Heart left ventricle (tissue), 16 donors: Measurements from ENCODE around the gene SIAH2. TPM values are rescaled to one million over a fixed set of nuclear protein-coding genes. Genes with fewer than 3 reads are reported as not detected.

Source experiments
- ATAC-seq, 4 donors: fragments of 200-7000 bp; cut with Tn5 transposase; one replicate each; pipeline ENCODE4 v1.9.1; 2020 to 2022; ENCODE audit warnings: moderate library complexity in 4 of 4, mild to moderate bottlenecking in 3 of 4, moderate number of reproducible peaks in 1 of 4
- DNase-seq, 5 donors: peaks; one replicate each; pipeline ENCODE4 v3.0.0-alpha.2; 2020
- H3K27ac ChIP-seq, 12 donors: fragments of 200-600 bp; sonication (generic) in 4 of 12; one replicate each; pipeline versions ENCODE4 v1.5.0 to v1.8.0; 2016 to 2022; ENCODE audit warnings: mild to moderate bottlenecking in 2 of 12
- H3K27me3 ChIP-seq, 9 donors: fragments of 200-600 bp; sonication (generic) in 2 of 9; one replicate each; pipeline versions ENCODE4 v1.5.1 to v1.8.0; 2016 to 2022; ENCODE audit warnings: mild to moderate bottlenecking in 3 of 9
- H3K36me3 ChIP-seq, 9 donors: fragments of 200-600 bp; sonication (generic) in 2 of 9; one replicate each; pipeline versions ENCODE4 v1.5.0 to v1.8.0; 2018 to 2022; ENCODE audit warnings: mild to moderate bottlenecking in 2 of 9
- H3K4me1 ChIP-seq, 12 donors: fragments of 200-600 bp; sonication (generic) in 4 of 12; one replicate each; pipeline versions ENCODE4 v1.5.0 to v1.8.0; 2016 to 2022; ENCODE audit warnings: mild to moderate bottlenecking in 3 of 12
- H3K4me3 ChIP-seq, 12 donors: fragments of 200-600 bp; sonication (generic) in 4 of 12; one replicate each; pipeline versions ENCODE4 v1.5.0 to v1.8.0; 2017 to 2022; ENCODE audit warnings: mild to moderate bottlenecking in 9 of 12, moderate library complexity in 4 of 12
- H3K9me3 ChIP-seq, 12 donors: fragments of 200-600 bp; sonication (generic) in 4 of 12; one replicate each; pipeline versions ENCODE4 v1.5.0 to v1.8.0; 2016 to 2022; ENCODE audit warnings: mild to moderate bottlenecking in 1 of 12
- CTCF ChIP-seq, 12 donors: fragments of 200-600 bp; sonication (generic) in 4 of 12; IDR thresholded peaks; one replicate each; pipeline versions ENCODE4 v1.5.0 to v1.8.0; 2018 to 2022; ENCODE audit warnings: antibody characterized with exemption in 12 of 12, mild to moderate bottlenecking in 5 of 12
- POLR2A ChIP-seq, 2 donors: fragments of 450-650 bp; IDR thresholded peaks; one replicate each; pipeline ENCODE4 v1.6.1; 2017; ENCODE audit warnings: antibody characterized with exemption in 2 of 2, mild to moderate bottlenecking in 2 of 2, moderate library complexity in 2 of 2
- WGBS, 4 donors: extraction: QIAGEN DNeasy Blood & Tissue Kit in 2 of 4; methylation state at CpG; one replicate each; pipeline versions ENCODE4 v1.1.5 to v1.1.7; 2013 to 2018; 5-methylcytosine and 5-hydroxymethylcytosine counted together
- intact Hi-C, 10 donors: fragments of 100-400 bp; cut with DNase I; formaldehyde crosslinking; loops; one replicate each; pipeline versions ENCODE4 v1.11.1 to v1.14.2; 2022
- polyA plus RNA-seq, 2 donors: library from polyadenylated mRNA; stranded (reverse); fragments of 200-250 nt; gene quantifications; one replicate each; pipeline ENCODE4 v1.2.3, GENCODE V29; 2013
- total RNA-seq, 9 donors: library from RNA; depleted of rRNA in 2 of 9; stranded (reverse); fragments of >200 nt in 2 of 9; fragmentation: NEBNext Ultra II Directional in 3 of 9; extraction: Animal tissue kit (Norgen Biotek cat#: 25700) in 3 of 9; gene quantifications; one replicate each; pipeline versions ENCODE4 v1.1.0 to v1.2.4, GENCODE V29; 2016 to 2023
- donor health status: ischemic (EF 13 %, LVEDD 7.1; RV severe dilation, severe dysfunction).
- donor health status: healthy with polysubstance abuse.
- donor health status: DM: no; HTN: yes; CAD: no.
- donor health status: DM: no; HTN: no; CAD: no.
- donor health status: ischemic (EF 25% LVEDD 6.9; RV normal size, moderate dysfunction).
- donor health status: ischemic (EF 25% LVEDD 5.7; RV mildly dilated, moderate dysfunction).
- donor health status: healthy.
- donor health status: DM: yes; HTN: yes; CAD: no.
- donor health status: ischemic (EF 35%, LVEDD 5.7; RV mildly dilated, moderate dysfunction).
- donor health status: nonischemic (EF 11% LVEDD 7.7; RV severe dilation, severe dysfunction).
- donor health status: DM: yes; HTN: yes; CAD: no.
- donor health status: PGD.
- donor health status: ischemic (EF 29% LVEDD 5.4; RV normal size, mild dysfunction).
- donor health status: nonischemic (EF 23%, LVEDD 6.1; RV moderate dilation, normal function).

The SIAH2 gene
- total and polyA plus RNA-seq, 11 donors, result 7.1 to 38.7 (median 23.4) TPM

- H3K9me3 ChIP-seq, result no peaks in the 10 kb centered on the region
- ATAC-seq (peak in 3 of 4 donors; percentile 26 to 55 (median 34)), DNase-seq (no peak)
- 72 to 81% (median 76%) methylated on average over 9 of the region's 9 CpGs for WGBS, 4 donors
- peaks cover 0 to 62% (median 25%) of the 10 kb centered on the region in 12 donors for H3K4me1 ChIP-seq
- no peak for TF ChIP-seq POLR2A (IDR thresholded peaks at IDR 0.05)
- TF ChIP-seq CTCF (IDR thresholded peaks at IDR 0.05), result no peak
- H3K36me3 ChIP-seq, result no peaks in the 10 kb centered on the region
- intact Hi-C loops, result no loop called here
- no peaks in the 10 kb centered on the region for H3K27me3 ChIP-seq
- H3K4me3 ChIP-seq, result no peak overlapping the region
- H3K27ac ChIP-seq, result peak overlapping the region in 4 of 12 donors; percentile 10 to 44 (median 22)
Measured at GRCh38 chr3:150733936-150734794, 28.8 kb downstream of the SIAH2 start.

GRCh38 chr3:150733373-150733935 is 29.5 kb downstream of the SIAH2 start:
- no peaks in the 10 kb centered on the region for H3K36me3 ChIP-seq
- H3K4me3 ChIP-seq, result no peak overlapping the region
- WGBS, 4 donors, result 25 to 35% (median 31%) methylated on average over 8 of the region's 8 CpGs
- DNase-seq (no peak), ATAC-seq (peak in 3 of 4 donors; percentile 41 to 52 (median 48))
- H3K27me3 ChIP-seq, result no peaks in the 10 kb centered on the region
- TF ChIP-seq POLR2A (IDR thresholded peaks at IDR 0.05) (no peak), CTCF (IDR thresholded peaks at IDR 0.05) (no peak)
- intact Hi-C loops, result no loop called here
- H3K27ac ChIP-seq, result peak overlapping the region in 4 of 12 donors; percentile 14 to 51 (median 37)
- peaks cover 0 to 57% (median 21%) of the 10 kb centered on the region in 12 donors for H3K4me1 ChIP-seq
- H3K9me3 ChIP-seq, result no peaks in the 10 kb centered on the region

- intact Hi-C loops, result loop anchor here in 5 of 10 donors (2.0 to 10.0 kb wide), 4 partner anchors 32 to 413 kb away; partner anchors contain the start of gene SIAH2 (in 2 of the 5)
- DNase-seq, result no peak
- no peaks in the 10 kb centered on the region for H3K9me3 ChIP-seq
- TF ChIP-seq POLR2A (IDR thresholded peaks at IDR 0.05), result no peak
- TF ChIP-seq CTCF (IDR thresholded peaks at IDR 0.05), result no peak
- no peaks in the 10 kb centered on the region for H3K36me3 ChIP-seq
- no peak overlapping the region for H3K4me3 ChIP-seq
- WGBS, 4 donors, result 64 to 70% (median 68%) methylated on average over 9 of the region's 9 CpGs
- ATAC-seq, result peak in 1 of 4 donors; percentile 22
- no peaks in the 10 kb centered on the region for H3K27me3 ChIP-seq
- peaks cover 0 to 28% (median 11%) of the 10 kb centered on the region in 12 donors for H3K4me1 ChIP-seq
- peak overlapping the region in 4 of 12 donors; percentile 41 to 47 (median 44) for H3K27ac ChIP-seq
Measured at GRCh38 chr3:150729682-150730360, 33.1 kb downstream of the SIAH2 start.
